HG03060 (cell line): Measurements from ENCODE around the gene TGIF2LX.
"Not testable (repeated sequence)": the region's sequence is repeated elsewhere in the genome, so short reads cannot be mapped to it uniquely, and the experiment has no call there.

Source experiments
- ATAC-seq: cut with Tn5 transposase; IDR thresholded peaks from one replicate; pipeline ENCODE4 v1.9.1; 2021; ENCODE audit warnings: low read depth, moderate number of reproducible peaks; ENCODE audit not compliant: unreplicated experiment

The TGIF2LX gene

DNA sequence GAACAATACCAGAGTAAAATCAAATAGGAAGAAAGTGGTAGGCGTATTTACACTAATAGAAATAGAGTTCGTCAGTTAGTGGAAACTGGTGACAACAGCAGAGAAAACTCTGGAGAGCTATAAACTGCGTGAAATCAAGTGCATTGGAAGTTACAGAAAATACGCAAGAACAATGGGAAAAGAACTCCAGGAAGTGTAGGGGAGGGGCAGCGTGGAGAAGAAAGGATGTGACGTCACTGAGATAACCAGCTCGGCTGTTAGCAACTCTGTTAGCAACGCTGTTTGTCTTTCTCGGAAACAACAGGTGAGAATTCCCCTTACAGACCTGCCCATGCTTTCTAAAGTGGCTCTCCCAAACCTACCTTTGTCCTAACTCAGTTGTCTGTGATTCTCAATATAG, at the start of gene TGIF2LX:
Gene TGIF2LX (plus strand): TSS at position 244 of the 400 bp plus-strand sequence. CDS start 178 bp downstream, outside the sequence.
- not testable (repeated sequence) for ATAC-seq

DNA sequence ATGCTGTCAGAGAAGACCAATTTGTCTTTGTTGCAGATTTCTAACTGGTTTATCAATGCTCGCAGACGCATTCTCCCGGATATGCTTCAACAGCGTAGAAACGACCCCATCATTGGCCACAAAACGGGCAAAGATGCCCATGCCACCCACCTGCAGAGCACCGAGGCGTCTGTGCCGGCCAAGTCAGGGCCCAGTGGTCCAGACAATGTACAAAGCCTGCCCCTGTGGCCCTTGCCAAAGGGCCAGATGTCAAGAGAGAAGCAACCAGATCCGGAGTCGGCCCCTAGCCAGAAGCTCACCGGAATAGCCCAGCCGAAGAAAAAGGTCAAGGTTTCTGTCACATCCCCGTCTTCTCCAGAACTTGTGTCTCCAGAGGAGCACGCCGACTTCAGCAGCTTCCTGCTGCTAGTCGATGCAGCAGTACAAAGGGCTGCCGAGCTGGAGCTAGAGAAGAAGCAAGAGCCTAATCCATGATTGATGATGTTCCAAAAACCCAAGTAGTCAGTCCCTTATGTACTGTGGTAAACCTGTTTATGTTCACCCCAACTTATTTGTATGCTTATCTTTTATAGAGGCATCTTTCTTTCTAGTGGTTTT, 728 bp downstream of the TGIF2LX start:
- ATAC-seq: not testable (repeated sequence)

DNA sequence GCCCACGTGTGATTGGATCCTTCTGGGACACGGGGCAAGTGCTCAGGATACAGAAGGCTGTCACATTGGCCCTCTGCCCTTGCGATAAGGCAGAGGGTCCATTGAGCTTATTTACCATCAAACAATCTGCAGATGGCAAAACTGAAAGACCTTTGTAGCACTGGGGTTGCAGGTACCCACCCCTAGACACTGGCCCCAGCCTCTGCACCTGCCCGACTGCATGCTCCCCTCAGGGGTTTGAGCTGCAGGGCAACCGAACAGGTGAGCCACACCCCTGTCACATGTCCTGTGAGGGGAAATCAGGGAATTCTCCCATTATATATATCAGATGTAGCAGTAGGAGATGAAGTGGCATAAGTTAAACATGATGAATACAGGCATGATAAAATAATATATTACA, 21.4 kb downstream of the TGIF2LX start:
- not testable (repeated sequence) for ATAC-seq

DNA sequence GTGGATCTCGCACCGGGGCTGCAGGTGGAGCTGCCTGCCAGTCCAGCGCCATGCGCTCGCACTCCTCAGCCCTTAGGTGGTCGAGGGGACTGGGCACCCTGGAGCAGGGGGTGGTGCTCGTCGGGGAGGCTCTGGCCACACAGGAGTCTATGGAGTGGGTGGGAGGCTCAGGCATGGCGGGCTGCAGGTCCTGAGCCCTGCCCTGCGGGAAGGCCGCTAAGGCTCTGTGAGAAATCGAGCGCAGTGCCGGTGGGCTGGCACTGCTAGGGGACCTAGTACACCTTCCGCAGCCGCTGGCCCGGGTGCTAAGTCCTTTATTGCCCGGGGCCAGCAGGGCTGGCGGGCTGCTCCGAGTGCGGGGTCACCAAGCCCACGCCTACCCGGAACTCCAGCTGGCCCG, 43.9 kb downstream of the TGIF2LX start:
- not testable (repeated sequence) for ATAC-seq
